HG02763 (cell line): Measurements from ENCODE around the gene USP20.

Experiments used
- ATAC-seq: cut with Tn5 transposase; IDR thresholded peaks from one replicate; pipeline ENCODE4 v1.9.1; 2021; ENCODE audit warnings: mild to moderate bottlenecking, moderate library complexity; ENCODE audit not compliant: unreplicated experiment

The USP20 gene

GRCh38 chr9:129853614-129854013, 18.4 kb downstream of the USP20 start:
- no peak for ATAC-seq

GRCh38 chr9:129854588-129855110, 19.4 kb downstream of the USP20 start:
- no peak for ATAC-seq

- ATAC-seq, result no peak
Observed at GRCh38 chr9:129857207-129857606, 21.9 kb downstream of the USP20 start.

GRCh38 chr9:129858167-129858962, 23.1 kb downstream of the USP20 start:
- ATAC-seq, result no peak

- no peak for ATAC-seq
Observed at GRCh38 chr9:129860653-129861446, 25.6 kb downstream of the USP20 start.

- ATAC-seq, result no peak
Observed at GRCh38 chr9:129861447-129861827, 26.2 kb downstream of the USP20 start.

- ATAC-seq, result no peak
Observed at GRCh38 chr9:129863059-129863690, 27.9 kb downstream of the USP20 start.

GRCh38 chr9:129864991-129865647, 29.9 kb downstream of the USP20 start:
- no peak for ATAC-seq

- ATAC-seq, result no peak
Observed at GRCh38 chr9:129865668-129866320, 30.5 kb downstream of the USP20 start.

GRCh38 chr9:129866394-129867135, 31.3 kb downstream of the USP20 start:
- ATAC-seq, result no peak

- ATAC-seq, result no peak
Observed at GRCh38 chr9:129867136-129868022, 32.1 kb downstream of the USP20 start.

- ATAC-seq, result no peak
Observed at GRCh38 chr9:129868023-129868871, 33.0 kb downstream of the USP20 start.

GRCh38 chr9:129868872-129869486, 33.7 kb downstream of the USP20 start:
- no peak for ATAC-seq

GRCh38 chr9:129869585-129870501, 34.6 kb downstream of the USP20 start:
- no peak for ATAC-seq

- ATAC-seq, result no peak
Observed at GRCh38 chr9:129871046-129871445, 35.8 kb downstream of the USP20 start.

GRCh38 chr9:129873563-129874190, 38.4 kb downstream of the USP20 start:
- no peak for ATAC-seq
